Astrocyte of the spinal cord (primary cell): Measurements from ENCODE around the gene ST6GALNAC1.

Experiments
- DNase-seq: peaks from one replicate; pipeline ENCODE4 v3.0.0; 2011; ENCODE audit warnings: low read depth, low spot score
- H3K4me3 ChIP-seq: 2 replicates; pipeline ENCODE4 v1.5.1; 2011; ENCODE audit warnings: low read depth, mild to moderate bottlenecking, low read length, moderate library complexity
- in situ Hi-C: cut with HindIII; loops from 2 replicates; pipeline ENCODE4 v1.10.0; 2017; ENCODE audit warnings: low sequenced_read_pairs
- TF ChIP-seq, protein P1 (sequence below): IDR thresholded peaks from 2 replicates; pipeline ENCODE4 v1.5.1; 2012; ENCODE audit warnings: low read depth, mild to moderate bottlenecking, low read length, inconsistent platforms

Gene ST6GALNAC1

DNA sequence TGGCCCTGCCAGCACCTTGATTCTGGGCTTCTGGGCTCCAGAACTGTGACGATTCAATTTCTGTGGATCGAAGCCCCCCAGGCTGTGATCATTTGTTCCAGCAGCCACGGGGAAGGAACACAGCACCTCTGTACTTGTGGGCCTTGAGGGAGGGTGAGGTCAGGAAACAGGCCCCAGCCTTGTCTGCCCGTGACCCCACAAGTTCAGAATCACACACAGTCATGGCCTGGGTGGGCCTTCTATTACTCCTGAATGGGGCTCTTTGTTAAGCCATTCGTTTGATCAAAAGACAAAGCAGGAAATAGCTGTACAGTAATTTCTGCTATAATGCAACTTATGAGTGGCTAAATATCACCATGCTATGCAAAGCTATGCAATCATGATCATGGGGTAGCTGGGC lies 68.0 kb downstream of the ST6GALNAC1 start:
- no peak overlapping the region for H3K4me3 ChIP-seq
- in situ Hi-C loops = no loop called here
- no peak for DNase-seq
- TF ChIP-seq, protein P1, sequence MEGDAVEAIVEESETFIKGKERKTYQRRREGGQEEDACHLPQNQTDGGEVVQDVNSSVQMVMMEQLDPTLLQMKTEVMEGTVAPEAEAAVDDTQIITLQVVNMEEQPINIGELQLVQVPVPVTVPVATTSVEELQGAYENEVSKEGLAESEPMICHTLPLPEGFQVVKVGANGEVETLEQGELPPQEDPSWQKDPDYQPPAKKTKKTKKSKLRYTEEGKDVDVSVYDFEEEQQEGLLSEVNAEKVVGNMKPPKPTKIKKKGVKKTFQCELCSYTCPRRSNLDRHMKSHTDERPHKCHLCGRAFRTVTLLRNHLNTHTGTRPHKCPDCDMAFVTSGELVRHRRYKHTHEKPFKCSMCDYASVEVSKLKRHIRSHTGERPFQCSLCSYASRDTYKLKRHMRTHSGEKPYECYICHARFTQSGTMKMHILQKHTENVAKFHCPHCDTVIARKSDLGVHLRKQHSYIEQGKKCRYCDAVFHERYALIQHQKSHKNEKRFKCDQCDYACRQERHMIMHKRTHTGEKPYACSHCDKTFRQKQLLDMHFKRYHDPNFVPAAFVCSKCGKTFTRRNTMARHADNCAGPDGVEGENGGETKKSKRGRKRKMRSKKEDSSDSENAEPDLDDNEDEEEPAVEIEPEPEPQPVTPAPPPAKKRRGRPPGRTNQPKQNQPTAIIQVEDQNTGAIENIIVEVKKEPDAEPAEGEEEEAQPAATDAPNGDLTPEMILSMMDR = no peak
